Measurements from ENCODE around the gene CRTC3.

GRCh38 chr15:90493647-90494046, 36.1 kb upstream of the CRTC3 start:
- TF ChIP-seq ZNF776 (CRISPR knock-in tag; IDR thresholded peaks at IDR 0.05) (no peak), KDM5A (IDR thresholded peaks at IDR 0.05; ENCODE audit: borderline replicate concordance, low read length) (no peak)
- TF ChIP-seq, protein P1, sequence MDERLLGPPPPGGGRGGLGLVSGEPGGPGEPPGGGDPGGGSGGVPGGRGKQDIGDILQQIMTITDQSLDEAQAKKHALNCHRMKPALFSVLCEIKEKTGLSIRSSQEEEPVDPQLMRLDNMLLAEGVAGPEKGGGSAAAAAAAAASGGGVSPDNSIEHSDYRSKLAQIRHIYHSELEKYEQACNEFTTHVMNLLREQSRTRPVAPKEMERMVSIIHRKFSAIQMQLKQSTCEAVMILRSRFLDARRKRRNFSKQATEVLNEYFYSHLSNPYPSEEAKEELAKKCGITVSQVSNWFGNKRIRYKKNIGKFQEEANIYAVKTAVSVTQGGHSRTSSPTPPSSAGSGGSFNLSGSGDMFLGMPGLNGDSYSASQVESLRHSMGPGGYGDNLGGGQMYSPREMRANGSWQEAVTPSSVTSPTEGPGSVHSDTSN (CRISPR knock-in tag; IDR thresholded peaks at IDR 0.05), result no peak
